Peyer's patch (tissue), 4 donors: ENCODE results near the gene ATP13A3. TPM values are rescaled to one million over a fixed set of nuclear protein-coding genes. Genes with fewer than 3 reads are reported as not detected.

Experiments
- DNase-seq, 3 donors: peaks; one replicate each; pipeline ENCODE4 v3.0.0-alpha.2; 2017 to 2019
- H3K27ac ChIP-seq, 4 donors: fragments of 200-600 bp; sonication (generic); one replicate each; pipeline ENCODE4 v1.5.1; 2016 to 2019
- H3K27me3 ChIP-seq, 2 donors: fragments of 200-600 bp; sonication (generic); one replicate each; pipeline ENCODE4 v1.5.1; 2019
- H3K36me3 ChIP-seq, 3 donors: fragments of 200-600 bp; sonication (generic); one replicate each; pipeline ENCODE4 v1.5.1; 2016 to 2019
- H3K4me1 ChIP-seq, 4 donors: fragments of 200-600 bp; sonication (generic); one replicate each; pipeline ENCODE4 v1.5.1; 2016 to 2019
- H3K4me3 ChIP-seq, 4 donors: fragments of 200-600 bp; sonication (generic); 1 replicate in 3 of 4; 2 replicates in 1 of 4; pipeline ENCODE4 v1.5.1; 2016 to 2019; ENCODE audit warnings: mild to moderate bottlenecking in 1 of 4
- H3K9me3 ChIP-seq, 4 donors: fragments of 200-600 bp; sonication (generic); one replicate each; pipeline ENCODE4 v1.5.1; 2016 to 2019; ENCODE audit warnings: mild to moderate bottlenecking in 1 of 4
- CTCF ChIP-seq, 6 experiments: fragments of 450-650 bp in 4 of 6; fragments of 200-600 bp in 2 of 6; sonication (generic) in 1 of 6; IDR thresholded peaks; one replicate each; pipeline ENCODE4 v1.5.1; 2017 to 2019; ENCODE audit warnings: antibody characterized with exemption in 6 of 6, mild to moderate bottlenecking in 3 of 6, moderate library complexity in 1 of 6
- POLR2A ChIP-seq, 2 donors: fragments of 450-650 bp; IDR thresholded peaks; one replicate each; pipeline ENCODE4 v1.5.1; 2017; ENCODE audit warnings: antibody characterized with exemption in 2 of 2, mild to moderate bottlenecking in 2 of 2, moderate library complexity in 2 of 2
- total RNA-seq, 4 donors: library from RNA; depleted of rRNA; stranded (reverse); fragments of >200 nt; gene quantifications; one replicate each; pipeline ENCODE4 v1.1.0, GENCODE V29; 2016

ATP13A3 gene
- total RNA-seq, 4 donors from 2014 or later, result 54.3 to 67.2 (median 58.2) TPM

GRCh38 chr3:194407423-194407822, 79.4 kb downstream of the ATP13A3 start:
- no peak overlapping the region for H3K4me3 ChIP-seq
- H3K36me3 ChIP-seq, result peaks cover 0 to 29% (median 0%) of the 10 kb centered on the region in 3 donors
- TF ChIP-seq CTCF (IDR thresholded peaks at IDR 0.05) (no peak), POLR2A (IDR thresholded peaks at IDR 0.05) (no peak)
- H3K27ac ChIP-seq, result no peak overlapping the region
- DNase-seq, result no peak
- H3K9me3 ChIP-seq, result no peaks in the 10 kb centered on the region
- no peaks in the 10 kb centered on the region for H3K4me1 ChIP-seq
- H3K27me3 ChIP-seq, result no peaks in the 10 kb centered on the region

- Histone ChIP-seq H3K27me3 (no peaks in the 10 kb centered on the region), H3K9me3 (no peaks in the 10 kb centered on the region), H3K27ac (no peak overlapping the region), H3K36me3 (peaks cover 0 to 14% (median 0%) of the 10 kb centered on the region in 3 donors), H3K4me3 (no peak overlapping the region), H3K4me1 (no peaks in the 10 kb centered on the region)
- no peak for TF ChIP-seq POLR2A (IDR thresholded peaks at IDR 0.05)
- no peak for DNase-seq
These were observed 81.0 kb downstream of the ATP13A3 start for GRCh38 chr3:194405766-194406165.

GRCh38 chr3:194404365-194405140, 82.2 kb downstream of the ATP13A3 start:
- Histone ChIP-seq H3K9me3 (no peaks in the 10 kb centered on the region), H3K4me1 (no peaks in the 10 kb centered on the region), H3K36me3 (peaks cover 0 to 14% (median 0%) of the 10 kb centered on the region in 3 donors), H3K4me3 (no peak overlapping the region), H3K27ac (no peak overlapping the region), H3K27me3 (no peaks in the 10 kb centered on the region)
- TF ChIP-seq CTCF (IDR thresholded peaks at IDR 0.05), result peak; percentile 59 to 82 (median 74)
- no peak for TF ChIP-seq POLR2A (IDR thresholded peaks at IDR 0.05)
- peak in 2 of 3 donors; percentile 32 to 72 for DNase-seq

GRCh38 chr3:194401868-194402329, 84.9 kb downstream of the ATP13A3 start:
- TF ChIP-seq POLR2A (IDR thresholded peaks at IDR 0.05) (no peak), CTCF (IDR thresholded peaks at IDR 0.05) (no peak)
- Histone ChIP-seq H3K27me3 (no peaks in the 10 kb centered on the region), H3K9me3 (no peaks in the 10 kb centered on the region), H3K4me3 (no peak overlapping the region), H3K36me3 (peaks cover 0 to 7% (median 0%) of the 10 kb centered on the region in 3 donors), H3K27ac (no peak overlapping the region), H3K4me1 (peaks cover 0 to 15% (median 6%) of the 10 kb centered on the region in 4 donors)
- peak in 1 of 3 donors; percentile 32 for DNase-seq

- Histone ChIP-seq H3K4me1 (peaks cover 0 to 21% (median 9%) of the 10 kb centered on the region in 4 donors), H3K4me3 (no peak overlapping the region), H3K27ac (no peak overlapping the region), H3K9me3 (no peaks in the 10 kb centered on the region), H3K36me3 (peaks cover 0 to 7% (median 0%) of the 10 kb centered on the region in 3 donors), H3K27me3 (no peaks in the 10 kb centered on the region)
- DNase-seq, result peak in 1 of 3 donors; percentile 25
- TF ChIP-seq CTCF (IDR thresholded peaks at IDR 0.05) (no peak), POLR2A (IDR thresholded peaks at IDR 0.05) (no peak)
These were observed 85.5 kb downstream of the ATP13A3 start for GRCh38 chr3:194401346-194401745.

- Histone ChIP-seq H3K4me1 (peaks cover 0 to 33% (median 9%) of the 10 kb centered on the region in 4 donors), H3K27ac (no peak overlapping the region), H3K27me3 (no peaks in the 10 kb centered on the region), H3K4me3 (no peak overlapping the region), H3K9me3 (no peaks in the 10 kb centered on the region), H3K36me3 (no peaks in the 10 kb centered on the region)
- DNase-seq, result peak in 1 of 3 donors; percentile 37
- TF ChIP-seq POLR2A (IDR thresholded peaks at IDR 0.05) (no peak), CTCF (IDR thresholded peaks at IDR 0.05) (no peak)
These were observed 86.9 kb downstream of the ATP13A3 start for GRCh38 chr3:194399874-194400411.
